Frontal cortex (tissue), 4 donors: ENCODE measurements around the gene MRPS5. TPM values are rescaled to one million over a fixed set of nuclear protein-coding genes. Genes with fewer than 3 reads are reported as not detected.
"Not testable (repeated sequence)": the region's sequence is repeated elsewhere in the genome, so short reads cannot be mapped to it uniquely, and the experiment has no call there.

ENCODE experiments used
- DNase-seq, 2 donors: peaks; one replicate each; pipeline ENCODE4 v3.0.0; 2012; ENCODE audit warnings: low spot score in 2 of 2
- FAIRE-seq: peaks from 2 replicates; lab custom pipeline; 2012; peaks lifted over from hg19 to GRCh38; lab: Jason Lieb, UNC
- total RNA-seq: library from RNA; depleted of rRNA; stranded (reverse); fragments of >200 nt; gene quantifications from one replicate; pipeline ENCODE4 v1.2.3, GENCODE V29; 2014
- donor health status: control.
- donor health status: control.
- donor health status: control.

Gene MRPS5
- total RNA-seq, 1 donor from 2014 or later, result 40.8 TPM

DNA sequence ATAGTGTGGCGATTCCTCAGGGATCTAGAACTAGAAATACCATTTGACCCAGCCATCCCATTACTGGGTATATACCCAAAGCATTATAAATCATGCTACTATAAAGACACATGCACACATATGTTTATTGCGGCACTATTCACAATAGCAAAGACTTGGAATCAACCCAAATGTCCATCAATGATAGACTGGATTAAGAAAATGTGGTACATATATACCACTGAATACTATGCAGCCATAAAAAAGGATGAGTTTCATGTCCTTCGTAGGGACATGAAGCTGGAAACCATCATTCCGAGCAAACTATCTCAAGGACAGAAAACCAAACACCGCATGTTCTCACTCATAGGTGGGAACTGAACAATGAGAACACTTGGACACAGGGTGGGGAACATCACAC is 23.3 kb downstream of the MRPS5 start:
- FAIRE-seq, DNase-seq: not testable (repeated sequence)

GRCh38 chr2:95091885-95092555 is 29.6 kb downstream of the MRPS5 start:
- DNase-seq (no peak), FAIRE-seq (no peak)

DNA sequence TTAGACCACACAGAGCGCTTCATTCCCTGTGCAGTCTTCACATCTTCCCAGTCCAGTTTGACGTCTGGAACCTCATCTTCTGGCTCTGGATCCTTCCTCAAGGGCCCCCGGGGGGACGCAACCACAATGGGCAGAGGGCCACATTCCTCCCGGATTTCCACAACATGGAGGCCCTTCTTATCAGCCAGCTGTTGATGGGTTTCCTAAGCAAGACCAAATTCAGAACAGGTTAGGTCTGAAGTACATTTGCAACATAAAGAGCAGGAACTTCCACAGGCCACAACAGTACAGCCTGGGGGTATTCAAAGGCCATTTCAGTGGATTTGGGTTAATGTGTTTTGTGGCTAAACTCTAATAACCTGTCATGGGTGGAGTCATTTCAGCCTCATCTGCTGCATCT is 34.2 kb downstream of the MRPS5 start:
- DNase-seq (no peak), FAIRE-seq (no peak)

- DNase-seq, result no peak
- no peak for FAIRE-seq
These were observed 35.6 kb downstream of the MRPS5 start for GRCh38 chr2:95086017-95086416.

- FAIRE-seq, result no peak
- DNase-seq, result no peak
These were observed 39.1 kb downstream of the MRPS5 start for GRCh38 chr2:95082477-95082876.

GRCh38 chr2:95079199-95079683 is 42.4 kb downstream of the MRPS5 start:
- no peak for FAIRE-seq
- no peak for DNase-seq

- no peak for DNase-seq
- no peak for FAIRE-seq
These were observed 43.6 kb downstream of the MRPS5 start for GRCh38 chr2:95077861-95078603.

DNA sequence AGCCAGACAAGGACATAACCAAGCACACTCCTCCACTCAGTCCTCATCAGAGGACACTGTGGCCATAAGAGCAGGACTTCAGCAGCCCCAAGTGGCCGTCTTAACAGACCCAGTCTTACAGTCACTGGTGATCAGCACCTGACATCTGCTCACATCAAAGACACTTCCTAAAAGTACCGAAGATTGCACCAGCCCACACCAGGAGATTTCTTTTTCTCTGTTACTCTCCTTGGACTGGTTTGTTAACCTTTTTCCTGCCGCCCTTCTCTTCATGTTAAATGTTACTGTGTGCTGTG is 44.1 kb downstream of the MRPS5 start:
- DNase-seq (no peak), FAIRE-seq (no peak)

DNA sequence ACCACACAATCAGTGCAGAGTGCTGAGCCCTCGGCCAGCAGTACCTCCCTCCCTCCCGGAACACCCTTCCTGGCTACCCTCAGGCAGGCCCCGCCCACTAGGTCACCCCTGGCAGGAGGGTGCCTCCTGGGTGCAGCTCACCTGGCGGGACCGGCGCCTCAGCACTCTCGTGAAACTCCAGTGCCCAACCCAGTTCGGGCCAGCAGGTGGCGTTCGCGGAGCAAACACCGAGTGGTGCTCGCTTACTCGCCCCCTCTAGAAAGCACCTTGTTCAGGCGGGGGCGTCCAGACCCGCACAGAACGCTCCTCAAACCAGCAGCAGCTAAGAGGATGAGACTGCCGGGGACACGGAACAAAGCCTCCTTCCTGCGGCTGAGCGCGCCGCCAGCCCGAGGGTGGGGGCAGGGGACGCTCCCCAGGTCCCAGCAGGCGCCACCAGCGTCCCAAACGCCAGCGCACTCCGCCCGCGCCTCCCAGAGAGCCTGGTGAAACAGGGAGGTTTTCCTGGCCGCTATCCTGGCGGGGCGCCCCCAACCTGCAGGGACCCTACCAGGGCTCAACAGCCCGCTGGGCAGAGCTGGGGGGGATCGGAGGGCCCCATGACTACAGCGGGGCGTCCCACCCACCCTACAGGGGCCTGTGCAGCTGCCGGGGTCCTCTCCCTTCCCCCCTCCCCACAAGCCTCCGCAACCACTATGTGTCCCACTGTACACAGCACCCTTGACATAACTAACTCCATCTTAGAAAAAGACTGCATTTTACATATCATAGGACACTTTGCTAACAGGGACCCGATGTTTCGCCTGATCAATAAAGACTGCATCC is 44.7 kb downstream of the MRPS5 start:
- FAIRE-seq (no peak), DNase-seq (peak; percentile 60 to 79)

DNA sequence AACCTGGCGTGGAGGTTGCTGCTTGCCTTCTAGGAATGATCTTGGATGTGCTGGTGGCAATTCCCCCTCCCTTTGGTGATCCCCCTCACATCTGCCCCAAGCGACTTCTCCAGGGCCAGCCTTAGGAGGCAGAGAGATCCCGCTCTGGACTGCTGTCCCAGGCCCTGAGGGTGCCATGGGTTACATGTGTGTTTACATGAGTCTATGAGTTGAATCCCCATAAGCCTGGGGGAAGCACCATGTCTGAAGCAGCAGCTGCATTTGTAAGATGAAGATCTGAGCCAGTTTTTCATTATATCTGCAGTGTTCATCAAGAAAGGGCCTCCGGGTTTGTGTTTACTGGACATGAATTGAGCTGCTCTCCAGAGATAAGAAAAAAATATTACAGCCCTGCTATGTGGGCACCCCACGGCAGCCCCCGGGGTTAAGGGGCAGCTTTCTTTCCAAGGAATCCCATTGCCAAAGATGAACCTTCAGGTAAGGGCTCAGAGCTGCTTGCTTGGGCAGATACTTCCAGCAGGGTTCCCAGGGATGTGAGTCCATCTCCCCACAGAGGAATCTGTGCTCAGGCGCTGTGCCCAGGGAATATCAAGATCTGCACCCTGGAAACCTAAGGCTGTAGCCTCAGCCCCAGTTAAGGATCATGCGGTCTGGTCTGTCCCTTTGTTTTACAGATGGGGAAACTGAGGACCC is 46.0 kb downstream of the MRPS5 start:
- FAIRE-seq (no peak), DNase-seq (no peak)

DNA sequence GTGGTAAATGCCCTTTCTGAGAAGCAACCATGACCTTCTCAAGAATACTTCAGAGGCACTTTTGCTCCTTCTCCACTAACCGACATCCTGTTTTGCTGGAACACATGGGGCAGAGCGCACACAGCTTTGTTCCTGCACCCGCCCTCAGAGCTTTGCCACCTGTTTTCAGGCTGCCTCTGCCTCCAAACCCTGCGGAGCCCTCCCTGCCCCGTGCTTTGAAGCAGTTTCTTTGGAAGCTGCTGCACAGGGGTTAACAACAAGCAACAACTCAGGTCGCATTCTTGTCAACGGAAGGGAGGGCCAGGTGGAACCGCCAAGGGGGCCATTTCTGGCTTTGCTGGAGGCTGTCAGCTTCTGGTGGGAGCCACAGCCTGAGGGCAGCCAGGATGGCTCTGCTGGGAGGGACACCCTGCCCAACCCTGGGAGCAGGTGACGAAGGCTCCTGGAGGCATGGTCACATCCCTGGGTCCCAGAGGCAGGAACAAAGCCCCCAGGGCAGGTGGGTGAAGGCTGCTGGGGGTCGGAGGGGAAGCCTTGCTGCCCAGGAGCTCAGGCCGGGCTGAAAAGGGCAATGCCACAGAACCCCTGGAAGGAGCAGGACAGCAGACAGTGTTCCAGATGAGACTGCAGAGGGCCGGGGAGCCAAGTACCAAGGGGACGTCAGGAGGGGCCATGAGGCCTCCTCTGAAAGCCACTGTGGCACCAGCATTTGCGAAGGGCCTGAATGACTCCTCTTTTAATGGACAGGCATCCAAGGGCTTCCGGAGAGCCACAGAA is 46.8 kb downstream of the MRPS5 start:
- DNase-seq (no peak), FAIRE-seq (no peak)

GRCh38 chr2:95073856-95074662 is 47.5 kb downstream of the MRPS5 start:
- DNase-seq, result peak; percentile 52
- FAIRE-seq, result no peak

DNA sequence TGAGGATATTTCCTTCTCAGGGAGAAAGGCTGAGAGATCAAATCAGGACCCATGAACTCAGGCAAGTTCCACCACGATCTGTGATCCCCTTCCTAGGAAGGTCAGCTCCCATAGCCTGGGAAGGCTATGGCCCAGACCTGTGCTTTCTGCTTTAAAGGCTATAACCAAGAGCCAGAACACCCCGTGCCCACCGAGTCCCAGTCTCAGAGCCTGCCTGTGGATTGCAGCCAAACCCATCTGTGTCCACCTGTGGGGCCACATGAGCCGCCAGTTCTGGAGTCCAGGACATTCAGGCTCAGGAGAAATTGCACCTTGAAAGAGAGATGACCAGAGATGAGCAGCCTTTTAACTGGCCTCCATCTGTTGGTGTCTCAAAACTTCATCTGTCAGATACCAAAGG is 49.2 kb downstream of the MRPS5 start:
- DNase-seq, result no peak
- FAIRE-seq, result no peak

DNA sequence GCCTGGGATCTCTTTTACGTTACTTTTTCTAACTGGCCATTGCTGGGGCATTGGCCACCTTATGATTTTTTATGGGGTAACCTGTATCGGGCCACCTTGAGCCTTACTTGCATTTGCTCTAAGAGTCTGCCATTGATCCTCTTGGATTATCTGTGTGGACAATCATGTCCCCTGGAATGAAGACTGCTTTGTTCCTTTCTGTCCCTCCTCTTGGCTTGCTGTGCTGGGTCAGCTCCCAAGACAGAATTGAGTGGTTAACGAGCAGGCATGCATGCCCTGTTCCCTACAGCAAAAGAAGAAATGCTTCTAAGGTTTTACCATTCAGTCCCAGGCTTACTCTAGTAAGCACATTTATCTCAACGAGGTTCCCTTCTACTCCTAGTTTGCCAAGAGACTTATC is 49.8 kb downstream of the MRPS5 start:
- DNase-seq (no peak), FAIRE-seq (no peak)

DNA sequence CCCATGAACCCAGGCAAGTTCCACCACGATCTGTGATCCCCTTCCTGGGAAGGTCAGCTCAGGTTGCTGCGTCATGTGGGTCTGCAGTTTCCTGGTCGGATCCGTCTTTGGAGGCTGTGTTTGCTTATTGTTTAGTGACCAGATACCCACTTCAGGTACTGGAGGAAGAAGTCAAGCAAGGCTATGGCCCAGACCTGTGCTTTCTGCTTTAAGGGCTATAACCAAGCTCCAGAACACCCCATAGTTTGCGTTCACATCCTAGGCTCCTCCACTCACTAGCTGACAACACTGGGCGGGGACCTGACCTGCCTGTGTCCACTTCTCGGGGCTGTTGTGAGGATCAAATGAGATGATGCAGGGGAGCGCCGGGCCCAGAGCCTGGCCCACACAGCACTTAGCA is 52.1 kb downstream of the MRPS5 start:
- no peak for FAIRE-seq
- no peak for DNase-seq

DNA sequence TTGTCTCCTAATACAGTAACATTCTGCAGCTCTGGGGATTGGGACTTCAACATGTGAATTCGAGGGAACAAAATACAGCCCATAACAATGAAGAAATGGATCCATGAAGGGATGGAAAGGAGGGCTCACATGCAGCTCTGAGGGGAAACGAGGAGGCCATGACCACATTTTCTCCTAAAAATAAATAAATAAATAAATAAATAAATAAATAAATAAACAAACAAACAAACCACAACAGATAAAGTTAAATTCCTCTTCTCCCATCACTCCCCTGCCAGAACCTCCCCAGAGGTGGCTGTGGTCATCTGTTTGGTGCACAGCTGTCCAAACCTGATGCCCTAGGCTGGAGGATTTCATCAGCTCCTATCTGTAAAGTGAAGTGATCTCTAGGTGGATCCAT is 53.4 kb downstream of the MRPS5 start:
- no peak for DNase-seq
- no peak for FAIRE-seq

DNA sequence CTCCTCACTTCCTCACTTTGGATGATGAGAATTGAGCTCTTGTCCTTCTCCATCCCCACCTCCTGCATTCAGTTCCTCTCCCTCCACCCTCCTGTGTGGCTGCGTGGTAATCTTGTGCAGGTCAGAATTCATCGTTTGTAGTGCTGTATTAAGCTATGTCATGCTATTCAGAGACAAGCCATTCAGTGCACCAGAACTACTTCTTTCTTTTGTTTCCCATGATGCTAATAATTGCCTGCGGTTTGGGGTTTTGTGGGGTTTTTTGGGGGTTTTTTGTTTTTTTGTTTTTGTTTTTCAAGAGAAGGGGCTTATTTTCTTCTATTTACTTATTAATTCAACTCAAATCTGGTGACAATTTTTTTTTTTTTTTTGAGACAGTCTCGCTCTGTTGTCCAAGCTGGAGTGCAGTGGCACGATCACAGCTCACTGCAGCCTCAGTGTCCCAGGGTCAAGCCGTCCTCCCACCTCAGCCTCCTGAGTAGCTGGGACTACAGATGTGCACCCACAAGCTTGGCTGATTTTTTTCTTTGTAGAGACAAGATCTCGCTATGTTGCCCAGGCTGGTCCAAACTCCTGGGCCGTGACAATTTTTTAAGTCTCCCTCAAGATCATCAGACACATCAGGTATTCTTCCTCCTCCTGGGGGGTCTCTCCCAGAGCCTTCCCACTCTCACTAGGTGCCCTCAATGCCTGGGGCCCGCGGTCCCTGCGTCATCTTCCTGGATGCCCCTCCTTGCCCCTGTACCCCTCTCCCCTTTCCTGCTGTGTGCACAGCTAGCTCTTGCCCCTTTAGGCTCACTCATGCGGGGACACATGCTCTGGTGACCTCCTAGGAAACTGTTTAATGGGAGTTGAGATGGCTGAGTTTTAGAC is 58.3 kb downstream of the MRPS5 start:
- no peak for FAIRE-seq
- DNase-seq, result no peak
